Activated CD8-positive, alpha-beta memory T cell treated with anti-CD3 and anti-CD28 coated beads, Interleukin-2, amount 50 U/mL, for 4 hours (primary cell): ENCODE results near the gene KIF25.

Experiments
- DNase-seq: peaks from one replicate; pipeline ENCODE4 v3.0.0-alpha.2; 2020

Gene KIF25

GRCh38 chr6:168053086-168053956 is 55.9 kb downstream of the KIF25 start:
- DNase-seq = no peak

- DNase-seq = no peak
Measured at GRCh38 chr6:168053957-168054471, 56.5 kb downstream of the KIF25 start.

- DNase-seq = no peak
Measured at GRCh38 chr6:168054765-168055560, 57.5 kb downstream of the KIF25 start.

GRCh38 chr6:168055696-168056489 is 58.4 kb downstream of the KIF25 start:
- DNase-seq = no peak

- DNase-seq = no peak
Measured at GRCh38 chr6:168056892-168057527, 59.5 kb downstream of the KIF25 start.

GRCh38 chr6:168057836-168058235 is 60.4 kb downstream of the KIF25 start:
- no peak for DNase-seq

GRCh38 chr6:168058691-168059551 is 61.5 kb downstream of the KIF25 start:
- DNase-seq = no peak

- DNase-seq = no peak
Measured at GRCh38 chr6:168060521-168060931, 63.1 kb downstream of the KIF25 start.

- DNase-seq = no peak
Measured at GRCh38 chr6:168061269-168062210, 64.1 kb downstream of the KIF25 start.

GRCh38 chr6:168062346-168063289 is 65.1 kb downstream of the KIF25 start:
- no peak for DNase-seq

GRCh38 chr6:168063431-168063830 is 66.0 kb downstream of the KIF25 start:
- no peak for DNase-seq

GRCh38 chr6:168064226-168064807 is 66.8 kb downstream of the KIF25 start:
- no peak for DNase-seq

GRCh38 chr6:168067081-168067759 is 69.7 kb downstream of the KIF25 start:
- DNase-seq = no peak

GRCh38 chr6:168070804-168071203 is 73.3 kb downstream of the KIF25 start:
- no peak for DNase-seq

- DNase-seq = no peak
Measured at GRCh38 chr6:168071620-168072019, 74.1 kb downstream of the KIF25 start.

- DNase-seq = no peak
Measured at GRCh38 chr6:168072261-168072660, 74.8 kb downstream of the KIF25 start.

- DNase-seq = no peak
Measured at GRCh38 chr6:168072730-168073129, 75.3 kb downstream of the KIF25 start.
